ENCODE results near the gene MYL9. TPM values are rescaled to one million over a fixed set of nuclear protein-coding genes. Genes with fewer than 3 reads are reported as not detected.
"Not testable (repeated sequence)": the region's sequence is repeated elsewhere in the genome, so short reads cannot be mapped to it uniquely, and the experiment has no call there.

MYL9 gene
- polyA plus RNA-seq, 1 donor (not counting 4 experiments of a cell fraction or from before 2014, with no cell fraction given), result 1.7 TPM

DNA sequence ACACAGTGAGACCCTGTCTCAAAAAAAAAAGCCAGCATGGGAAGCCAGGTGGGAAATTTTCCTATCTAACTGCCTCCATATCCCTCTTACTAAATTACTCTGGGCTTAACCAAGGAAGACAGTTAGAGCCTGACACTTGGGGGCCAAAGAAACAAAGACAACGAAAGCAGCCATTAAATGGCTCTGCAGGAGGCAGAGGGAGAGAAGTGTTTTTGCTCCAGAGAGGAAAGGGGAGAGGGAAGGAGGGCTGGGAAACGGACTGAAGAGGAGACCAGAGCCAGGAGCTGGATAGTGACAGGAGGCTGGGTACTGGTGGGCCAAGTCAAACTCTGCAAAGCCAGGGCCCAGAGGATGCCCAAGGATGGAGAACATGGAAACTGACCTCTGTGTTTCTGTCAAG is 21.4 kb downstream of the MYL9 start:
- DNase-seq (ENCODE audit: low read depth, low spot score), result no peak
- Histone ChIP-seq H3K4me1 (ENCODE audit: control insufficient read depth, extremely low read depth, insufficient read depth, low read length) (no peaks in the 10 kb centered on the region), H3K27me3 (ENCODE audit: control insufficient read depth, extremely low read depth, insufficient read depth, low read length) (no peaks in the 10 kb centered on the region), H3K9me3 (ENCODE audit: control insufficient read depth, low read depth, low read length) (no peaks in the 10 kb centered on the region), H3K4me2 (ENCODE audit: control insufficient read depth, extremely low read depth, insufficient read depth, low read depth, low read length) (no peak overlapping the region), H3K27ac (ENCODE audit: control insufficient read depth, insufficient read depth, low read length) (no peak overlapping the region), H3K9me1 (ENCODE audit: control insufficient read depth, extremely low read depth, insufficient read depth, low read length) (no peaks in the 10 kb centered on the region), H3K36me3 (ENCODE audit: control insufficient read depth in 2 of 2, extremely low read depth in 1 of 2, insufficient read depth in 2 of 2, low read length in 2 of 2) (no peaks in the 10 kb centered on the region), H3K4me3 (ENCODE audit: control insufficient read depth in 2 of 3, extremely low read depth in 1 of 3, insufficient read depth in 2 of 3, low read depth in 1 of 3, low read length in 3 of 3) (no peak overlapping the region), H3K79me2 (ENCODE audit: control insufficient read depth, insufficient read depth, low read length) (no peaks in the 10 kb centered on the region), H2AFZ (ENCODE audit: control insufficient read depth, low read length) (no peak overlapping the region), H4K20me1 (ENCODE audit: control insufficient read depth, extremely low read depth, insufficient read depth, low read length) (no peaks in the 10 kb centered on the region), H3K9ac (ENCODE audit: control insufficient read depth, extremely low read depth, insufficient read depth, low read length) (no peak overlapping the region)
- no peak for FAIRE-seq
- no peak for TF ChIP-seq EZH2 (IDR thresholded peaks at IDR 0.05; ENCODE audit: low read length)
- dilution Hi-C loops (cut with MboI; ENCODE audit: extremely low pct_ligation_motif_present, low sequenced_read_pairs), result no loop called here

DNA sequence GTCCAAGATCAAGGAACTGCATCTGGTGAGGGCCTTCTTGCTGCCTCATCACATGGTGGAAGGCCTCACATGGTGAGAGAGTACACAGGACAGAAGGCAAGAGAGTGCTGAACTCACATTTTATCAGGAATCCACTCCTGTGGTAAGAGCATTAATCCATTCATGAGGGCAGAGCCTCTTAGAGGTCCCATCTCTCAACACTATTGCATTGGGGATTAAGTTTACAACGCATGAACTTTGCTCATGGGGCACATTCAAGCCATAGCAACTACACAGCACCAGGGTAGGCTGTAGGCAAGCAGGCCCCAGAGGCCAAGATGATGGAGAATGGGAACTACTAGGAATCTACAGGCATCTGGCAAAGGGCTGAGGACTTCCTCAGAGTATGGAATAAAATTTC is 22.1 kb downstream of the MYL9 start:
- dilution Hi-C loops (cut with MboI; ENCODE audit: extremely low pct_ligation_motif_present, low sequenced_read_pairs), result no loop called here
- no peak for FAIRE-seq
- no peak for DNase-seq (ENCODE audit: low read depth, low spot score)

DNA sequence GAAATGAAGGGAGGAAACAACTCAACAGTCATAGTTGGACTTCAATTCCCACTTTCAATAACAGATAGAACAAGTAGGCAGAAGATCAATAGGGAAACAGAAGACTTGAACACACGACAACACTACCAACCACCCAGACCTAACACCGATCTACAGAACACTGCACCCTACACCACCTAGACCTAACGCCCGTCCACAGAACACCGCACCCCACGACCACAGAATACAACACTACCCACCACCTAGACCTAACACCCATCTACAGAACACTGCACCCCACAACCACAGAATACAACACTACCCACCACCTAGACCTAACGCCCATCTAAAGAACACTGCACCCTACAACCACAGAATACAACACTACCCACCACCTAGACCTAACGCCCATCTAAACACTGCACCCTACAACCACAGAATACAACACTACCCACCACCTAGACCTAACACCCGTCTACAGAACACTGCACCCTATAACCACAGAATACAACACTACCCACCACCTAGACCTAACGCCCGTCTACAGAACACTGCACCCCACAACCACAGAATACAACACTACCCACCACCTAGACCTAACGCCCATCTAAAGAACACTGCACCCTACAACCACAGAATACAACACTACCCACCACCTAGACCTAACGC is 22.9 kb downstream of the MYL9 start:
- H4K20me1 ChIP-seq (ENCODE audit: control insufficient read depth, extremely low read depth, insufficient read depth, low read length); H3K4me1 ChIP-seq (ENCODE audit: control insufficient read depth, extremely low read depth, insufficient read depth, low read length); DNase-seq (ENCODE audit: low read depth, low spot score); dilution Hi-C loops (cut with MboI; ENCODE audit: extremely low pct_ligation_motif_present, low sequenced_read_pairs); H3K4me2 ChIP-seq (ENCODE audit: control insufficient read depth, extremely low read depth, insufficient read depth, low read depth, low read length); FAIRE-seq; H3K27me3 ChIP-seq (ENCODE audit: control insufficient read depth, extremely low read depth, insufficient read depth, low read length); H3K27ac ChIP-seq (ENCODE audit: control insufficient read depth, insufficient read depth, low read length); H3K9me3 ChIP-seq (ENCODE audit: control insufficient read depth, low read depth, low read length); H3K36me3 ChIP-seq (ENCODE audit: control insufficient read depth in 2 of 2, extremely low read depth in 1 of 2, insufficient read depth in 2 of 2, low read length in 2 of 2); H3K4me3 ChIP-seq (ENCODE audit: control insufficient read depth in 2 of 3, extremely low read depth in 1 of 3, insufficient read depth in 2 of 3, low read depth in 1 of 3, low read length in 3 of 3); H3K9me1 ChIP-seq (ENCODE audit: control insufficient read depth, extremely low read depth, insufficient read depth, low read length); H3K9ac ChIP-seq (ENCODE audit: control insufficient read depth, extremely low read depth, insufficient read depth, low read length); H2AFZ ChIP-seq (ENCODE audit: control insufficient read depth, low read length); H3K79me2 ChIP-seq (ENCODE audit: control insufficient read depth, insufficient read depth, low read length): not testable (repeated sequence)

More for the DNA sequence above, 22.1 kb downstream of the MYL9 start:
- Histone ChIP-seq H4K20me1 (ENCODE audit: control insufficient read depth, extremely low read depth, insufficient read depth, low read length) (no peaks in the 10 kb centered on the region), H3K9me3 (ENCODE audit: control insufficient read depth, low read depth, low read length) (no peaks in the 10 kb centered on the region), H3K27me3 (ENCODE audit: control insufficient read depth, extremely low read depth, insufficient read depth, low read length) (no peaks in the 10 kb centered on the region), H2AFZ (ENCODE audit: control insufficient read depth, low read length) (no peak overlapping the region), H3K9ac (ENCODE audit: control insufficient read depth, extremely low read depth, insufficient read depth, low read length) (no peak overlapping the region), H3K27ac (ENCODE audit: control insufficient read depth, insufficient read depth, low read length) (no peak overlapping the region), H3K36me3 (ENCODE audit: control insufficient read depth in 2 of 2, extremely low read depth in 1 of 2, insufficient read depth in 2 of 2, low read length in 2 of 2) (no peaks in the 10 kb centered on the region), H3K4me1 (ENCODE audit: control insufficient read depth, extremely low read depth, insufficient read depth, low read length) (no peaks in the 10 kb centered on the region), H3K79me2 (ENCODE audit: control insufficient read depth, insufficient read depth, low read length) (no peaks in the 10 kb centered on the region), H3K4me2 (ENCODE audit: control insufficient read depth, extremely low read depth, insufficient read depth, low read depth, low read length) (no peak overlapping the region), H3K4me3 (ENCODE audit: control insufficient read depth in 2 of 3, extremely low read depth in 1 of 3, insufficient read depth in 2 of 3, low read depth in 1 of 3, low read length in 3 of 3) (no peak overlapping the region), H3K9me1 (ENCODE audit: control insufficient read depth, extremely low read depth, insufficient read depth, low read length) (no peaks in the 10 kb centered on the region)
- no peak for TF ChIP-seq EZH2 (IDR thresholded peaks at IDR 0.05; ENCODE audit: low read length)
- TF ChIP-seq, protein P1, sequence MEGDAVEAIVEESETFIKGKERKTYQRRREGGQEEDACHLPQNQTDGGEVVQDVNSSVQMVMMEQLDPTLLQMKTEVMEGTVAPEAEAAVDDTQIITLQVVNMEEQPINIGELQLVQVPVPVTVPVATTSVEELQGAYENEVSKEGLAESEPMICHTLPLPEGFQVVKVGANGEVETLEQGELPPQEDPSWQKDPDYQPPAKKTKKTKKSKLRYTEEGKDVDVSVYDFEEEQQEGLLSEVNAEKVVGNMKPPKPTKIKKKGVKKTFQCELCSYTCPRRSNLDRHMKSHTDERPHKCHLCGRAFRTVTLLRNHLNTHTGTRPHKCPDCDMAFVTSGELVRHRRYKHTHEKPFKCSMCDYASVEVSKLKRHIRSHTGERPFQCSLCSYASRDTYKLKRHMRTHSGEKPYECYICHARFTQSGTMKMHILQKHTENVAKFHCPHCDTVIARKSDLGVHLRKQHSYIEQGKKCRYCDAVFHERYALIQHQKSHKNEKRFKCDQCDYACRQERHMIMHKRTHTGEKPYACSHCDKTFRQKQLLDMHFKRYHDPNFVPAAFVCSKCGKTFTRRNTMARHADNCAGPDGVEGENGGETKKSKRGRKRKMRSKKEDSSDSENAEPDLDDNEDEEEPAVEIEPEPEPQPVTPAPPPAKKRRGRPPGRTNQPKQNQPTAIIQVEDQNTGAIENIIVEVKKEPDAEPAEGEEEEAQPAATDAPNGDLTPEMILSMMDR (optimal IDR thresholded peaks at IDR 0.05 in 1 of 3, IDR thresholded peaks at IDR 0.05 in 1 of 3, conservative IDR thresholded peaks at IDR 0.05 in 1 of 3; ENCODE audit: extremely low read depth in 1 of 3, insufficient read depth in 2 of 3, low read length in 3 of 3), result no peak

DNA sequence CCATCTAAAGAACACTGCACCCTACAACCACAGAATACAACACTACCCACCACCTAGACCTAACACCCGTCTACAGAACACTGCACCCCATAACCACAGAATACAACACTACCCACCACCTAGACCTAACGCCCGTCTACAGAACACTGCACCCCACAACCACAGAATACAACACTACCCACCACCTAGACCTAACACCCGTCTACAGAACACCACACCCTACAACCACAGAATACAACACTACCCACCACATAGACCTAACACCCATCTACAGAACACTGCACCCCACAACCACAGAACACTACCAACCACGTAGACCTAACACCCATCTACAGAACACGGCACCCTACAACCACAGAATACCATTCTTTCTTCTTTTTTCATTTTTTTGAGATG is 23.4 kb downstream of the MYL9 start:
- H3K36me3 ChIP-seq (ENCODE audit: control insufficient read depth in 2 of 2, extremely low read depth in 1 of 2, insufficient read depth in 2 of 2, low read length in 2 of 2); FAIRE-seq; H3K27me3 ChIP-seq (ENCODE audit: control insufficient read depth, extremely low read depth, insufficient read depth, low read length); H3K79me2 ChIP-seq (ENCODE audit: control insufficient read depth, insufficient read depth, low read length); H3K9me1 ChIP-seq (ENCODE audit: control insufficient read depth, extremely low read depth, insufficient read depth, low read length); H2AFZ ChIP-seq (ENCODE audit: control insufficient read depth, low read length); dilution Hi-C loops (cut with MboI; ENCODE audit: extremely low pct_ligation_motif_present, low sequenced_read_pairs); DNase-seq (ENCODE audit: low read depth, low spot score); H3K9ac ChIP-seq (ENCODE audit: control insufficient read depth, extremely low read depth, insufficient read depth, low read length); H4K20me1 ChIP-seq (ENCODE audit: control insufficient read depth, extremely low read depth, insufficient read depth, low read length); H3K9me3 ChIP-seq (ENCODE audit: control insufficient read depth, low read depth, low read length); H3K4me1 ChIP-seq (ENCODE audit: control insufficient read depth, extremely low read depth, insufficient read depth, low read length); H3K27ac ChIP-seq (ENCODE audit: control insufficient read depth, insufficient read depth, low read length); H3K4me3 ChIP-seq (ENCODE audit: control insufficient read depth in 2 of 3, extremely low read depth in 1 of 3, insufficient read depth in 2 of 3, low read depth in 1 of 3, low read length in 3 of 3); H3K4me2 ChIP-seq (ENCODE audit: control insufficient read depth, extremely low read depth, insufficient read depth, low read depth, low read length): not testable (repeated sequence)

Data from keratinocyte (primary cell).